ENCODE measurements around the gene VCAN. TPM values are rescaled to one million over a fixed set of nuclear protein-coding genes. Genes with fewer than 3 reads are reported as not detected.

Gene VCAN
- total RNA-seq, 8 experiments from 2014 or later, result 3.5 to 611 (median 61.0) TPM

- H3K4me3 ChIP-seq, result no peak overlapping the region
- no peak overlapping the region for H3K27ac ChIP-seq
- ATAC-seq (replicated peaks in 6 of 8), result no peak
- H3K4me1 ChIP-seq (replicated peaks in 1 of 2), result no peaks in the 10 kb centered on the region
- WGBS, 10 experiments, result 73 to 100% (median 95%) methylated on average over 1 to 3 of the region's 3 CpGs
- in situ Hi-C loops (cut with MboI; ENCODE audit: low pct_unique_long_range_greater_than_20kb in 2 of 9, low sequenced_read_pairs in 9 of 9, unreplicated experiment in 9 of 9), result loop anchor here in 2 of 9 experiments (25.0 kb wide), 2 partner anchors 531 to 806 kb away; no protein-coding TSS in a partner anchor
Measured at GRCh38 chr5:83443534-83443933, 28.0 kb upstream of the VCAN start.

GRCh38 chr5:83444445-83444844, 27.1 kb upstream of the VCAN start:
- 14 to 100% (median 97%) methylated on average over 1 to 2 of the region's 2 CpGs; no CpG with 5 or more reads in 2 of the 10 experiments for WGBS, 10 experiments
- in situ Hi-C loops (cut with MboI; ENCODE audit: low pct_unique_long_range_greater_than_20kb in 2 of 9, low sequenced_read_pairs in 9 of 9, unreplicated experiment in 9 of 9), result loop anchor here in 2 of 9 experiments (25.0 kb wide), 2 partner anchors 532 to 807 kb away; no protein-coding TSS in a partner anchor
- H3K27ac ChIP-seq, result no peak overlapping the region

GRCh38 chr5:83446253-83446947, 25.1 kb upstream of the VCAN start:
- H3K4me3 ChIP-seq, result no peak overlapping the region
- no peak overlapping the region for H3K27ac ChIP-seq
- in situ Hi-C loops (cut with MboI; ENCODE audit: low pct_unique_long_range_greater_than_20kb in 2 of 9, low sequenced_read_pairs in 9 of 9, unreplicated experiment in 9 of 9), result loop anchor here in 2 of 9 experiments (25.0 kb wide), 2 partner anchors 534 to 809 kb away; no protein-coding TSS in a partner anchor
- ATAC-seq (replicated peaks in 6 of 8), result no peak
- 70 to 100% (median 90%) methylated on average over 2 to 4 of the region's 4 CpGs for WGBS, 10 experiments
- no peaks in the 10 kb centered on the region for H3K4me1 ChIP-seq (replicated peaks in 1 of 2)

More at GRCh38 chr5:83444445-83444844, 27.1 kb upstream of the VCAN start:
- ATAC-seq (replicated peaks in 6 of 8), result no peak
- no peak overlapping the region for H3K4me3 ChIP-seq
- no peaks in the 10 kb centered on the region for H3K4me1 ChIP-seq (replicated peaks in 1 of 2)

GRCh38 chr5:83447533-83447932, 24.0 kb upstream of the VCAN start:
- no peaks in the 10 kb centered on the region for H3K4me1 ChIP-seq (replicated peaks in 1 of 2)
- 20 to 89% (median 73%) methylated on average over 1 of the region's 1 CpG; no CpG with 5 or more reads in 5 of the 10 experiments for WGBS, 10 experiments
- in situ Hi-C loops (cut with MboI; ENCODE audit: low pct_unique_long_range_greater_than_20kb in 2 of 9, low sequenced_read_pairs in 9 of 9, unreplicated experiment in 9 of 9), result loop anchor here in 2 of 9 experiments (25.0 kb wide), 2 partner anchors 535 to 810 kb away; no protein-coding TSS in a partner anchor
- no peak for ATAC-seq (replicated peaks in 6 of 8)
- no peak overlapping the region for H3K4me3 ChIP-seq
- H3K27ac ChIP-seq, result no peak overlapping the region

DNA sequence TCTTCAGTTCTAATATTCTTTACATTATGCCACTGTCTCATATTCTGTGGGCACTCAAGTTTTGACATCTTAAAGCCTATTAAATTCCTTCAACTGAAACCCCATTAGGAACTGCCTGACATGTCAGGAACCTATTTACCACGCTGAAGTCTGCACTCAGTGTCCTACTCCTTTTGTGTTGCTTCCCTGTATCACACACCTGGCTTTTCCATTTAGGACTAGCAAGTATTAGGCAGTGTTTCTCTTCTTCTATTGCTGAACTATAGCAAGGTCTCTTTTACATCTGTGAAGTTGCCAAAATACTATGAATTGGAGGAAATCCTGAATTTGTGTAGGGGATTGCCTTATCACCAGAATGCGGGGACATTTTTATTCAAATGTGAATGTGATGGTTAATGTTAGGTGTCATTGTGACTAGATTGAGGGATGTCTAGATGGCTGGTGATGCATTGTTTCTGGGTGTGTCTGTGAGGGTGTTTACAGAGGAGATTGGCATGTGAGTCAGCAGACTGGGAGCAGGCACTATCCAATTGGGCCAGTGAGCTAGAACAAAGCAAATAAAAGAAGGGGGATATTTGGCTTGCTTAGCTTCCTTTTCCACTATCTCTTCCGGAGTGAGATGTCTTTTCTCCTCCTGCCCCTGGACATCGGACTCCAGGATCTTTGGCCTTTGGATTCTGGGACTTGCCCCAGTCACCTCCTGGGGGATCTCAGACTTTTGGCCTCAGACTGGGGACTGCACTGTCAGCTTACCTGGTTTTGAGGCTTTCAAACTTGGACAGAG, 21.2 kb upstream of the VCAN start:
- Histone ChIP-seq H3K27ac (no peak overlapping the region), H3K4me3 (no peak overlapping the region), H3K4me1 (replicated peaks in 1 of 2) (no peaks in the 10 kb centered on the region)
- peak in 3 of 8 experiments; percentile 46 to 72 (median 56) for ATAC-seq (replicated peaks in 6 of 8)
- WGBS, 10 experiments, result 50 to 100% (median 70%) methylated on average over 1 to 4 of the region's 4 CpGs
- in situ Hi-C loops (cut with MboI; ENCODE audit: low pct_unique_long_range_greater_than_20kb in 2 of 9, low sequenced_read_pairs in 9 of 9, unreplicated experiment in 9 of 9), result loop anchor here in 1 of 9 experiments (25.0 kb wide), 1 partner anchor 1088 kb away; no protein-coding TSS in a partner anchor

- H3K4me3 ChIP-seq, result no peak overlapping the region
- in situ Hi-C loops (cut with MboI; ENCODE audit: low pct_unique_long_range_greater_than_20kb in 2 of 9, low sequenced_read_pairs in 9 of 9, unreplicated experiment in 9 of 9), result loop anchor here in 1 of 9 experiments (25.0 kb wide), 1 partner anchor 1089 kb away; no protein-coding TSS in a partner anchor
- no peak overlapping the region for H3K27ac ChIP-seq
- ATAC-seq (replicated peaks in 6 of 8), result peak in 2 of 8 experiments; percentile 28 to 56
- no peaks in the 10 kb centered on the region for H3K4me1 ChIP-seq (replicated peaks in 1 of 2)
Measured at GRCh38 chr5:83450967-83451248, 20.6 kb upstream of the VCAN start.

- H3K27ac ChIP-seq, result no peak overlapping the region
- no peak overlapping the region for H3K4me3 ChIP-seq
- no peaks in the 10 kb centered on the region for H3K4me1 ChIP-seq (replicated peaks in 1 of 2)
- in situ Hi-C loops (cut with MboI; ENCODE audit: low pct_unique_long_range_greater_than_20kb in 2 of 9, low sequenced_read_pairs in 9 of 9, unreplicated experiment in 9 of 9), result loop anchor here in 1 of 9 experiments (25.0 kb wide), 1 partner anchor 1090 kb away; no protein-coding TSS in a partner anchor
- ATAC-seq (replicated peaks in 6 of 8), result no peak
Measured at GRCh38 chr5:83451955-83452354, 19.6 kb upstream of the VCAN start.

GRCh38 chr5:83453937-83454336, 17.6 kb upstream of the VCAN start:
- WGBS, 10 experiments, result 0 to 85% (median 42%) methylated on average over 1 of the region's 1 CpG

GRCh38 chr5:83464261-83464660, 7.3 kb upstream of the VCAN start:
- WGBS, 10 experiments, result 31 to 100% (median 62%) methylated on average over 1 to 3 of the region's 3 CpGs; no CpG with 5 or more reads in 1 of the 10 experiments
- H3K27ac ChIP-seq, result no peak overlapping the region
- H3K4me3 ChIP-seq, result no peak overlapping the region
- no peak for ATAC-seq (replicated peaks in 6 of 8)
- peaks cover 10 to 11% of the 10 kb centered on the region in 2 donors for H3K4me1 ChIP-seq (replicated peaks in 1 of 2)
- in situ Hi-C loops (cut with MboI; ENCODE audit: low pct_unique_long_range_greater_than_20kb in 2 of 9, low sequenced_read_pairs in 9 of 9, unreplicated experiment in 9 of 9), result loop anchor here in 1 of 9 experiments (25.0 kb wide), 1 partner anchor 1102 kb away; no protein-coding TSS in a partner anchor

More at GRCh38 chr5:83453937-83454336, 17.6 kb upstream of the VCAN start:
- ATAC-seq (replicated peaks in 6 of 8), result no peak
- no peak overlapping the region for H3K27ac ChIP-seq
- no peaks in the 10 kb centered on the region for H3K4me1 ChIP-seq (replicated peaks in 1 of 2)
- H3K4me3 ChIP-seq, result no peak overlapping the region
- in situ Hi-C loops (cut with MboI; ENCODE audit: low pct_unique_long_range_greater_than_20kb in 2 of 9, low sequenced_read_pairs in 9 of 9, unreplicated experiment in 9 of 9), result loop anchor here in 1 of 9 experiments (25.0 kb wide), 1 partner anchor 1092 kb away; no protein-coding TSS in a partner anchor

- H3K4me3 ChIP-seq, result no peak overlapping the region
- ATAC-seq (replicated peaks in 6 of 8), result peak in 2 of 8 experiments; percentile 15 to 47
- in situ Hi-C loops (cut with MboI; ENCODE audit: low pct_unique_long_range_greater_than_20kb in 2 of 9, low sequenced_read_pairs in 9 of 9, unreplicated experiment in 9 of 9), result loop anchor here in 1 of 9 experiments (25.0 kb wide), 1 partner anchor 1105 kb away; no protein-coding TSS in a partner anchor
- WGBS, 10 experiments, result 0 to 79% (median 51%) methylated on average over 2 to 9 of the region's 9 CpGs
- no peak overlapping the region for H3K27ac ChIP-seq
- peaks cover 10 to 14% of the 10 kb centered on the region in 2 donors for H3K4me1 ChIP-seq (replicated peaks in 1 of 2)
Measured at GRCh38 chr5:83467371-83468035, 4.0 kb upstream of the VCAN start.

DNA sequence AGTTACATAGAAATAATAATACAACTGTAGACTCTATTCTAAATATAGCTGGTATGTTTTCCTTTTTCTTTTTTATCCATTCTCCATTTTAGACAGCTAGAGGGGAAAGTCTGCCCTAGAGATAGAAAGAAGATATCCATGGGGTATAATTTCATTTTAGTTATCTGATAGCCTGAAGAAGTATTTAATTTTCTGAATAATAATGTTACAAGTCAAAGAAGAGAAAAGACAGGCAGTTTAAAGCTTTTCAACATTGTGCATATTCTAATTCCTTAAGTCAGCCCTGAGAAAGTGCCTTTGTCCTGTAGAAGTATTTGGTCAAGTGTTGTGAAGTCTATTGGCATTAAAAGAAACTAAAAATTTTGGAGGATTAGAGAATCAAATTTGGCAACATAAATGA, 2.5 kb upstream of the VCAN start:
- Histone ChIP-seq H3K27ac (no peak overlapping the region), H3K4me1 (replicated peaks in 1 of 2) (peaks cover 3 to 7% of the 10 kb centered on the region in 2 donors), H3K4me3 (no peak overlapping the region)
- ATAC-seq (replicated peaks in 6 of 8), result no peak
- in situ Hi-C loops (cut with MboI; ENCODE audit: low pct_unique_long_range_greater_than_20kb in 2 of 9, low sequenced_read_pairs in 9 of 9, unreplicated experiment in 9 of 9), result loop anchor here in 1 of 9 experiments (25.0 kb wide), 1 partner anchor 1107 kb away; no protein-coding TSS in a partner anchor

DNA sequence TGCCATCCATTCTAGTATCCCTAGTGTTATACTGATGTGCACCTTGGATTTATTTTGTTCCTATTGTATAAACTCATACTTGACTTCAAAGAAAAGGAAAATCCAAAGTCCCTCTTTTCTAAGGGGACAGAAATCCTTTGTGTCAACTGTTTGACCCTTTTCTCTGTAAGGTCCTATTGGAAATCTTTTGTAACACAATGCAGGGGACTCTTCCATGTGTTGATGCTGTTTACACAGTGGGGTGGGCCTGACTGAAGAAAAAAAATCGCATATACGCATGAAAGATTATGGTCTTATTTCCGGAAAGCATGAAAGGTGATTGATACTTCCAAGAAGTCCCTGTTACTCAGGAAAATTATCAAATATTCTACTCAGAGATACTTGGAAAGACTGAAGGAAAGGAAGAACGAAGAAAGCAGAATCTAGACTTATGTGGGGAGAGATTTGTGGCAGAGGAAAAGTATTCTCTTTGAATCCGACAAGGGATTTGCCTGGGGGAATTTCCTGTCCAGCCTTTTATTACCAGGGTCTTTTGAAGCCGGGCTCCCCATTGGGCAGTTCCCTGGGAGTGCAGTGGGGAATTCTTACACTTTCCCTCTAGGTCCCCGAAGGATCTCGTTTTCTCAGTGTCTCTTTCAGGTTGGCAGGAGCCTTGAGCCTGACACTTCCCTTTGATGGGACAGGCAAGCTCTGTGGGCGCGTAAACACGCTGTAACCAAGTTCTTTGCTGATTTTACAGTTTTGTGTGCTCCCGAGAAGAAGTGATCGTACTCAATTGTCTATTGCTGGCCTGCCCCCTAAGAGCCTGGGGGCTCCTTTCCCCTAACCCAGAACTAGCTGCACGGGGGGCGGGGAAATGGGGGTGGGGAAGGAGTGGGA, 779 bp upstream of the VCAN start:
- in situ Hi-C loops (cut with MboI; ENCODE audit: low pct_unique_long_range_greater_than_20kb in 2 of 9, low sequenced_read_pairs in 9 of 9, unreplicated experiment in 9 of 9), result loop anchor here in 1 of 9 experiments (25.0 kb wide), 1 partner anchor 1108 kb away; no protein-coding TSS in a partner anchor
- peak overlapping the region; percentile 46 to 73 for H3K27ac ChIP-seq
- no peak for ATAC-seq (replicated peaks in 6 of 8)
- 0 to 41% (median 11%) methylated on average over 3 to 12 of the region's 15 CpGs; no CpG with 5 or more reads in 1 of the 10 experiments for WGBS, 10 experiments
- peak overlapping the region; percentile 44 to 57 (median 49) for H3K4me3 ChIP-seq
- H3K4me1 ChIP-seq (replicated peaks in 1 of 2), result peaks cover 0 to 9% of the 10 kb centered on the region in 2 donors

Data from motor neuron (in vitro differentiated cells).